Breast epithelium (tissue), 3 donors: ENCODE data around the gene ORM2.
"Not testable (repeated sequence)": the region's sequence is repeated elsewhere in the genome, so short reads cannot be mapped to it uniquely, and the experiment has no call there.

ENCODE experiments used
- CTCF ChIP-seq, 3 donors: fragments of 450-650 bp; IDR thresholded peaks; one replicate each; pipeline ENCODE4 v1.5.1; 2016 to 2017; ENCODE audit warnings: antibody characterized with exemption in 3 of 3, mild to moderate bottlenecking in 3 of 3, moderate library complexity in 3 of 3
- POLR2AphosphoS5 ChIP-seq, 3 donors: sonication (generic); formaldehyde crosslinking; IDR thresholded peaks; one replicate each; pipeline ENCODE4 v1.6.1; 2017; ENCODE audit warnings: antibody characterized with exemption in 3 of 3

GRCh38 chr9:114324965-114325364 is 4.7 kb upstream of the ORM2 start:
- TF ChIP-seq CTCF, POLR2AphosphoS5 (IDR thresholded peaks at IDR 0.05): not testable (repeated sequence)
